K562 (cell line): ENCODE measurements around the gene SEC24B.

Experiments
- CCAR2 ChIP-seq: fragments of 200-400 bp; formaldehyde crosslinking; IDR thresholded peaks from 2 replicates; pipeline ENCODE4 v1.6.1; 2017; ENCODE audit warnings: mild to moderate bottlenecking, low read depth, low read length
- CEBPB ChIP-seq: fragments of 450-650 bp; IDR thresholded peaks from 2 replicates; pipeline ENCODE4 v1.6.1; 2016; ENCODE audit warnings: missing genetic modification characterization, missing compliant biosample characterization
- CTCF ChIP-seq, 3 experiments: IDR thresholded peaks in 2 of 3; conservative IDR thresholded peaks in 1 of 3; 2 replicates each; pipeline ENCODE4 v1.5.1; 2011 to 2012; ENCODE audit warnings: low read length in 3 of 3, mild to moderate bottlenecking in 3 of 3, control low read depth in 2 of 3, improper control_type of control experiment in 1 of 3, inconsistent platforms in 1 of 3, low read depth in 1 of 3, mixed read lengths in 1 of 3, moderate library complexity in 1 of 3; ENCODE audit not compliant: insufficient read depth in 2 of 3
- ELF1 ChIP-seq: fragments of 200-800 bp; sonication (Bioruptor generic); IDR thresholded peaks from 2 replicates; pipeline ENCODE4 v1.6.1; 2016; ENCODE audit warnings: missing genetic modification characterization, missing compliant biosample characterization
- FOXJ3 ChIP-seq: sonication (generic); formaldehyde crosslinking; IDR thresholded peaks from 2 replicates; pipeline ENCODE4 v1.4.0; 2020; ENCODE audit warnings: mild to moderate bottlenecking, missing genetic modification reagents
- GATAD2B ChIP-seq: fragments of 450-650 bp; IDR thresholded peaks from 2 replicates; pipeline ENCODE4 v1.6.1; 2017; ENCODE audit warnings: mild to moderate bottlenecking, borderline replicate concordance
- HCFC1 ChIP-seq: IDR thresholded peaks from 2 replicates; pipeline ENCODE4 v1.6.1; 2012; ENCODE audit warnings: low read depth, low read length, improper control_type of control experiment
- IRF1 ChIP-seq: sonication (generic); formaldehyde crosslinking; IDR thresholded peaks from 2 replicates; pipeline ENCODE4 v1.8.0; 2022; ENCODE audit warnings: missing genetic modification reagents, mild to moderate bottlenecking, borderline replicate concordance
- MXD1 ChIP-seq: fragments of 250-450 bp; sonication (Bioruptor Pico); IDR thresholded peaks from 2 replicates; pipeline ENCODE4 v1.8.0; 2021; ENCODE audit warnings: borderline replicate concordance, mild to moderate bottlenecking, moderate library complexity; ENCODE audit not compliant: poor library complexity, severe bottlenecking
- NFRKB ChIP-seq: fragments of 450-650 bp; IDR thresholded peaks from 2 replicates; pipeline ENCODE4 v1.6.1; 2016; ENCODE audit warnings: low read depth
- THRA ChIP-seq: fragments of 450-650 bp; IDR thresholded peaks from 2 replicates; pipeline ENCODE4 v1.6.1; 2017; ENCODE audit warnings: mild to moderate bottlenecking, moderate library complexity
- ZFX ChIP-seq: sonication (generic); formaldehyde crosslinking; IDR thresholded peaks from 2 replicates; pipeline ENCODE4 v1.8.0; 2022; ENCODE audit warnings: mild to moderate bottlenecking, missing genetic modification reagents, moderate library complexity

GRCh38 chr4:109557433-109557832 lies 123.8 kb downstream of the SEC24B start:
- TF ChIP-seq MXD1 (CRISPR knock-in tag) (no peak), CEBPB (no peak), THRA (no peak), ELF1 (tag) (no peak), FOXJ3 (CRISPR knock-in tag) (no peak), HCFC1 (no peak), CTCF (IDR thresholded peaks at IDR 0.05 in 2 of 3, conservative IDR thresholded peaks at IDR 0.05 in 1 of 3; ENCODE audit: insufficient read depth in 2 of 3, low read depth in 1 of 3, low read length in 3 of 3) (no peak), NFRKB (no peak), IRF1 (CRISPR knock-in tag) (no peak), ZFX (no peak), CCAR2 (no peak), GATAD2B (no peak)
